ENCODE measurements around the gene NIPAL1. TPM values are rescaled to one million over a fixed set of nuclear protein-coding genes. Genes with fewer than 3 reads are reported as not detected.
A peak's percentile ranks its signal among the peaks of the same experiment; 100 is the strongest.

The NIPAL1 gene
- total and polyA plus RNA-seq, 5 donors from 2014 or later = 0.15 to 0.74 (median 0.62) TPM; not detected in 1

GRCh38 chr4:48067536-48067935, 51.0 kb downstream of the NIPAL1 start:
- H3K36me3 ChIP-seq (ENCODE audit: control insufficient read depth, insufficient read depth, low read length) = peaks cover 54% of the 10 kb centered on the region
- H3K4me1 ChIP-seq (ENCODE audit: control insufficient read depth, insufficient read depth, low read length, poor library complexity, severe bottlenecking) = no peaks in the 10 kb centered on the region
- no peak overlapping the region for H3K4me3 Mint-ChIP-seq
- H3K4me1 Mint-ChIP-seq = peaks cover 0 to 6% (median 2%) of the 10 kb centered on the region in 4 donors
- H3K27ac ChIP-seq (ENCODE audit: insufficient read depth, low read length, poor library complexity, severe bottlenecking) = no peak overlapping the region
- DNase-seq = no peak
- no peak for ATAC-seq (ENCODE audit: low read depth in 2 of 2)
- H3K9me3 ChIP-seq (ENCODE audit: control insufficient read depth in 2 of 2, low read length in 2 of 2) = no peaks in the 10 kb centered on the region
- no peak overlapping the region for H3K27ac Mint-ChIP-seq
- peaks cover 0 to 4% (median 0%) of the 10 kb centered on the region in 7 donors for H3K9me3 Mint-ChIP-seq
- H3K27me3 Mint-ChIP-seq = no peaks in the 10 kb centered on the region
- no peaks in the 10 kb centered on the region for H3K27me3 ChIP-seq (ENCODE audit: control insufficient read depth, insufficient read depth, low read length)
- peaks cover 40% of the 10 kb centered on the region for H3K36me3 Mint-ChIP-seq
- H3K4me3 ChIP-seq (ENCODE audit: low read depth, low read length) = no peak overlapping the region

GRCh38 chr4:48068182-48068581, 51.6 kb downstream of the NIPAL1 start:
- DNase-seq (no peak), ATAC-seq (ENCODE audit: low read depth in 2 of 2) (no peak)
- Mint-ChIP-seq H3K27me3 (no peaks in the 10 kb centered on the region), H3K27ac (no peak overlapping the region), H3K4me1 (peaks cover 0 to 3% (median under 1%) of the 10 kb centered on the region in 4 donors), H3K4me3 (no peak overlapping the region), H3K36me3 (peaks cover 41% of the 10 kb centered on the region), H3K9me3 (peaks cover 0 to 4% (median 0%) of the 10 kb centered on the region in 7 donors)
- Histone ChIP-seq H3K9me3 (ENCODE audit: control insufficient read depth in 2 of 2, low read length in 2 of 2) (no peaks in the 10 kb centered on the region), H3K36me3 (ENCODE audit: control insufficient read depth, insufficient read depth, low read length) (peaks cover 59% of the 10 kb centered on the region), H3K4me3 (ENCODE audit: low read depth, low read length) (no peak overlapping the region), H3K27ac (ENCODE audit: insufficient read depth, low read length, poor library complexity, severe bottlenecking) (no peak overlapping the region), H3K27me3 (ENCODE audit: control insufficient read depth, insufficient read depth, low read length) (no peaks in the 10 kb centered on the region), H3K4me1 (ENCODE audit: control insufficient read depth, insufficient read depth, low read length, poor library complexity, severe bottlenecking) (no peaks in the 10 kb centered on the region)

- Mint-ChIP-seq H3K36me3 (peaks cover 43% of the 10 kb centered on the region), H3K9me3 (peaks cover 0 to 4% (median 0%) of the 10 kb centered on the region in 7 donors), H3K27ac (no peak overlapping the region), H3K4me3 (no peak overlapping the region), H3K4me1 (peaks cover 0 to 3% (median under 1%) of the 10 kb centered on the region in 4 donors), H3K27me3 (no peaks in the 10 kb centered on the region)
- Histone ChIP-seq H3K9me3 (ENCODE audit: control insufficient read depth in 2 of 2, low read length in 2 of 2) (no peaks in the 10 kb centered on the region), H3K36me3 (ENCODE audit: control insufficient read depth, insufficient read depth, low read length) (peaks cover 67% of the 10 kb centered on the region), H3K4me1 (ENCODE audit: control insufficient read depth, insufficient read depth, low read length, poor library complexity, severe bottlenecking) (no peaks in the 10 kb centered on the region), H3K4me3 (ENCODE audit: low read depth, low read length) (no peak overlapping the region), H3K27ac (ENCODE audit: insufficient read depth, low read length, poor library complexity, severe bottlenecking) (no peak overlapping the region), H3K27me3 (ENCODE audit: control insufficient read depth, insufficient read depth, low read length) (no peaks in the 10 kb centered on the region)
- DNase-seq (no peak), ATAC-seq (ENCODE audit: low read depth in 2 of 2) (no peak)
These were observed 52.5 kb downstream of the NIPAL1 start for GRCh38 chr4:48069026-48069425.

- Mint-ChIP-seq H3K27me3 (no peaks in the 10 kb centered on the region), H3K9me3 (peaks cover 0 to under 1% (median 0%) of the 10 kb centered on the region in 7 donors), H3K36me3 (peaks cover 55% of the 10 kb centered on the region), H3K4me3 (no peak overlapping the region), H3K4me1 (peaks cover 0 to 8% (median under 1%) of the 10 kb centered on the region in 4 donors), H3K27ac (peak overlapping the region in 1 of 3 donors; percentile 26)
- DNase-seq = no peak
- peaks cover 78% of the 10 kb centered on the region for H3K36me3 ChIP-seq (ENCODE audit: control insufficient read depth, insufficient read depth, low read length)
- no peaks in the 10 kb centered on the region for H3K27me3 ChIP-seq (ENCODE audit: control insufficient read depth, insufficient read depth, low read length)
- H3K9me3 ChIP-seq (ENCODE audit: control insufficient read depth in 2 of 2, low read length in 2 of 2) = no peaks in the 10 kb centered on the region
- ATAC-seq (ENCODE audit: low read depth in 2 of 2) = no peak
- no peak overlapping the region for H3K4me3 ChIP-seq (ENCODE audit: low read depth, low read length)
- H3K4me1 ChIP-seq (ENCODE audit: control insufficient read depth, insufficient read depth, low read length, poor library complexity, severe bottlenecking) = no peaks in the 10 kb centered on the region
- H3K27ac ChIP-seq (ENCODE audit: insufficient read depth, low read length, poor library complexity, severe bottlenecking) = no peak overlapping the region
These were observed 54.6 kb downstream of the NIPAL1 start for GRCh38 chr4:48071191-48071590.

GRCh38 chr4:48073567-48074103, 57.1 kb downstream of the NIPAL1 start:
- no peak overlapping the region for H3K4me3 Mint-ChIP-seq
- Histone ChIP-seq H3K36me3 (ENCODE audit: control insufficient read depth, insufficient read depth, low read length) (peaks cover 59% of the 10 kb centered on the region), H3K9me3 (ENCODE audit: control insufficient read depth in 2 of 2, low read length in 2 of 2) (no peaks in the 10 kb centered on the region), H3K4me1 (ENCODE audit: control insufficient read depth, insufficient read depth, low read length, poor library complexity, severe bottlenecking) (no peaks in the 10 kb centered on the region), H3K27me3 (ENCODE audit: control insufficient read depth, insufficient read depth, low read length) (no peaks in the 10 kb centered on the region), H3K4me3 (ENCODE audit: low read depth, low read length) (no peak overlapping the region), H3K27ac (ENCODE audit: insufficient read depth, low read length, poor library complexity, severe bottlenecking) (no peak overlapping the region)
- no peaks in the 10 kb centered on the region for H3K27me3 Mint-ChIP-seq
- H3K9me3 Mint-ChIP-seq = no peaks in the 10 kb centered on the region
- ATAC-seq (ENCODE audit: low read depth in 2 of 2) (no peak), DNase-seq (no peak)
- H3K36me3 Mint-ChIP-seq = peaks cover 51% of the 10 kb centered on the region
- H3K4me1 Mint-ChIP-seq = peaks cover 0 to 15% (median 4%) of the 10 kb centered on the region in 4 donors
- H3K27ac Mint-ChIP-seq = peak overlapping the region in 2 of 3 donors; percentile 20 to 38

- Mint-ChIP-seq H3K36me3 (peaks cover 54% of the 10 kb centered on the region), H3K27ac (no peak overlapping the region), H3K4me3 (no peak overlapping the region), H3K27me3 (no peaks in the 10 kb centered on the region), H3K4me1 (peaks cover 0 to 25% (median 10%) of the 10 kb centered on the region in 4 donors), H3K9me3 (no peaks in the 10 kb centered on the region)
- peaks cover 52% of the 10 kb centered on the region for H3K36me3 ChIP-seq (ENCODE audit: control insufficient read depth, insufficient read depth, low read length)
- no peak for ATAC-seq (ENCODE audit: low read depth in 2 of 2)
- H3K27ac ChIP-seq (ENCODE audit: insufficient read depth, low read length, poor library complexity, severe bottlenecking) = no peak overlapping the region
- no peak overlapping the region for H3K4me3 ChIP-seq (ENCODE audit: low read depth, low read length)
- no peaks in the 10 kb centered on the region for H3K4me1 ChIP-seq (ENCODE audit: control insufficient read depth, insufficient read depth, low read length, poor library complexity, severe bottlenecking)
- H3K9me3 ChIP-seq (ENCODE audit: control insufficient read depth in 2 of 2, low read length in 2 of 2) = no peaks in the 10 kb centered on the region
- H3K27me3 ChIP-seq (ENCODE audit: control insufficient read depth, insufficient read depth, low read length) = no peaks in the 10 kb centered on the region
- DNase-seq = no peak
These were observed 58.1 kb downstream of the NIPAL1 start for GRCh38 chr4:48074657-48075056.

- Histone ChIP-seq H3K4me1 (ENCODE audit: control insufficient read depth, insufficient read depth, low read length, poor library complexity, severe bottlenecking) (no peaks in the 10 kb centered on the region), H3K27ac (ENCODE audit: insufficient read depth, low read length, poor library complexity, severe bottlenecking) (no peak overlapping the region), H3K4me3 (ENCODE audit: low read depth, low read length) (no peak overlapping the region), H3K9me3 (ENCODE audit: control insufficient read depth in 2 of 2, low read length in 2 of 2) (no peaks in the 10 kb centered on the region), H3K36me3 (ENCODE audit: control insufficient read depth, insufficient read depth, low read length) (peaks cover 34% of the 10 kb centered on the region), H3K27me3 (ENCODE audit: control insufficient read depth, insufficient read depth, low read length) (no peaks in the 10 kb centered on the region)
- Mint-ChIP-seq H3K4me1 (peaks cover 6 to 51% (median 22%) of the 10 kb centered on the region in 4 donors), H3K9me3 (no peaks in the 10 kb centered on the region), H3K4me3 (no peak overlapping the region), H3K27me3 (no peaks in the 10 kb centered on the region), H3K36me3 (peaks cover 45% of the 10 kb centered on the region), H3K27ac (peak overlapping the region in 1 of 3 donors; percentile 74)
- ATAC-seq (ENCODE audit: low read depth in 2 of 2) = no peak
- DNase-seq = no peak
These were observed 61.9 kb downstream of the NIPAL1 start for GRCh38 chr4:48078425-48078824.

All from CD4-positive, CD25-positive, alpha-beta regulatory T cell (primary cell).